A549 (cell line): ENCODE measurements around the gene CREB5. TPM values are rescaled to one million over a fixed set of nuclear protein-coding genes. Genes with fewer than 3 reads are reported as not detected.

Source experiments
- ATAC-seq, 2 experiments: fragments of 200-7000 bp in 1 of 2; fragments of >200 bp in 1 of 2; cut with Nextera tagmentation in 1 of 2; cut with Tn5 transposase in 1 of 2; 3 replicates each; pipeline versions ENCODE4 v1.8.0 to v1.9.1; 2018 to 2020; ENCODE audit warnings: mild to moderate bottlenecking in 1 of 2, moderate library complexity in 1 of 2
- CTCF ChIA-PET: fragments of 300-600 bp; sonication (Branson Sonifier 250); formaldehyde crosslinking; extraction: SDS; loops from one replicate; lab custom pipeline; 2021; ENCODE audit warnings: antibody characterized with exemption, inconsistent platforms; lab: Yijun Ruan, JAX
- POLR2A ChIA-PET: fragments of 350-600 bp; formaldehyde crosslinking; extraction: SDS; loops from one replicate; lab custom pipeline; 2021; ENCODE audit warnings: antibody characterized with exemption, inconsistent platforms; lab: Yijun Ruan, JAX
- DNase-seq, 2 experiments: peaks; one replicate each; pipeline versions ENCODE4 v3.0.0 to v3.0.0-alpha.2; 2011 to 2016; ENCODE audit warnings: low read depth in 1 of 2, low spot score in 1 of 2
- FAIRE-seq: peaks from 2 replicates; lab custom pipeline; 2011; peaks lifted over from hg19 to GRCh38; lab: Jason Lieb, UNC
- H3K27ac ChIP-seq, 2 experiments: fragments of >200 bp; sonication (Bioruptor Twin); formaldehyde crosslinking; 3 replicates each; pipeline ENCODE4 v1.5.1; 2016 to 2017
- H3K4me1 ChIP-seq: fragments of >200 bp; sonication (Bioruptor Twin); formaldehyde crosslinking; 3 replicates; pipeline ENCODE4 v1.6.1; 2016
- H3K4me2 ChIP-seq: fragments of >200 bp; sonication (Bioruptor Twin); formaldehyde crosslinking; 3 replicates; pipeline ENCODE4 v1.6.1; 2016
- H3K4me3 ChIP-seq: fragments of >200 bp; sonication (Bioruptor Twin); formaldehyde crosslinking; 3 replicates; pipeline ENCODE4 v1.5.1; 2016
- H3K9me3 ChIP-seq: fragments of >200 bp; sonication (Bioruptor Twin); formaldehyde crosslinking; 3 replicates; pipeline ENCODE4 v1.6.1; 2016
- CBX8 ChIP-seq: fragments of 200-600 bp; sonication (generic); IDR thresholded peaks from 2 replicates; pipeline ENCODE4 v1.6.1; 2016
- FOXS1 ChIP-seq: fragments of 250-450 bp; sonication (Bioruptor Pico); IDR thresholded peaks from 2 replicates; pipeline ENCODE4 v1.5.0; 2020; ENCODE audit warnings: mild to moderate bottlenecking, moderate library complexity
- HOXB13 ChIP-seq: fragments of 250-450 bp; sonication (Bioruptor Pico); IDR thresholded peaks from 2 replicates; pipeline ENCODE4 v1.5.0; 2020; ENCODE audit warnings: low read depth, mild to moderate bottlenecking, moderate library complexity
- JUN ChIP-seq, 2 experiments: fragments of >200 bp; sonication (Bioruptor Twin); formaldehyde crosslinking; IDR thresholded peaks; 2 replicates in 1 of 2; 3 replicates in 1 of 2; pipeline ENCODE4 v1.6.1; 2016 to 2017
- JUNB ChIP-seq: fragments of >200 bp; sonication (Bioruptor Twin); formaldehyde crosslinking; IDR thresholded peaks from 2 replicates; pipeline ENCODE4 v1.6.1; 2016
- MYC ChIP-seq: IDR thresholded peaks from 2 replicates; pipeline ENCODE4 v1.6.1; 2012; ENCODE audit warnings: mild to moderate bottlenecking, inconsistent platforms, low read length, improper control_type of control experiment, borderline replicate concordance
- POLR2AphosphoS2 ChIP-seq: conservative IDR thresholded peaks from 2 replicates; pipeline ENCODE4 v1.6.1; 2012; ENCODE audit warnings: low read length, improper control_type of control experiment, inconsistent platforms
- RCOR1 ChIP-seq: fragments of 150-350 bp; IDR thresholded peaks from 2 replicates; pipeline ENCODE4 v1.6.1; 2014; ENCODE audit warnings: antibody characterized with exemption, low read length, low read depth
- RFX5 ChIP-seq: fragments of 450-650 bp; IDR thresholded peaks from 2 replicates; pipeline ENCODE4 v1.7.1; 2014; ENCODE audit warnings: antibody characterized with exemption, mild to moderate bottlenecking, moderate library complexity
- ZFP36 ChIP-seq: fragments of 450-650 bp; IDR thresholded peaks from 2 replicates; pipeline ENCODE4 v1.6.1; 2014; ENCODE audit warnings: borderline replicate concordance; ENCODE audit not compliant: partially characterized antibody
- WGBS: methylation state at CpG from one replicate; pipeline ENCODE4 v1.1.6; 2017; ENCODE audit errors: missing lambda C conversion rate; 5-methylcytosine and 5-hydroxymethylcytosine counted together
- polyA plus RNA-seq, 4 experiments: library from polyadenylated mRNA; depleted of rRNA in 3 of 4; stranded (reverse); fragments of >200 nt; fragmentation: RNase III in 1 of 4; extraction: RNeasy Plus Mini Kit Qiagen cat#74134 plus additional on column Dnase treatment in 1 of 4; gene quantifications; 2 replicates in 3 of 4; 3 replicates in 1 of 4; pipeline ENCODE4 v1.2.3, GENCODE V29; 2011 to 2017
- TF ChIP-seq, protein P1 (sequence below): fragments of 200-600 bp; sonication (generic); IDR thresholded peaks from 2 replicates; pipeline ENCODE4 v1.6.1; 2016; ENCODE audit warnings: antibody characterized with exemption, mild to moderate bottlenecking, moderate library complexity

CREB5 gene
- polyA plus RNA-seq, 2 of the 4 experiments (the other 2 are of a cell fraction) = 0.61 to 1.5 TPM

DNA sequence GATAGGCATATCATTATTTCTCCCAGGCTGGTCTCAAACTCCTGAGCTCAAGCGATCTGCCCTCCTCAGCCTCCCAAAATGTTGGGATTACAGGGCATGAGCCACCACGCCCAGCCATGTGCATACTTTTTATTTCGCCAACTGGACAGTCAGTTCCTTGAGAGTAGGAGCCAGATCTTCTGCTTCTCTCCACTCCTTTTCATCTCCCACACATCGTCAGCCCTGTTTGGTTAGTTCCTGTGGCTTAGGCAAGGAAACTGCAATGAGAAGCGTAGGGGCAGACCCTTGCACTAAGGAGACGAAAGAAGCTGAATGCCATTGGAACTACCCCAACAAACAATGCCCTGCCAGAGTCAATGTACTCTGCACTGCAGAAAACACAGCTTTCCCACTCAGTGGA, 367.6 kb downstream of the CREB5 start (continued):
- TF ChIP-seq, protein P1, sequence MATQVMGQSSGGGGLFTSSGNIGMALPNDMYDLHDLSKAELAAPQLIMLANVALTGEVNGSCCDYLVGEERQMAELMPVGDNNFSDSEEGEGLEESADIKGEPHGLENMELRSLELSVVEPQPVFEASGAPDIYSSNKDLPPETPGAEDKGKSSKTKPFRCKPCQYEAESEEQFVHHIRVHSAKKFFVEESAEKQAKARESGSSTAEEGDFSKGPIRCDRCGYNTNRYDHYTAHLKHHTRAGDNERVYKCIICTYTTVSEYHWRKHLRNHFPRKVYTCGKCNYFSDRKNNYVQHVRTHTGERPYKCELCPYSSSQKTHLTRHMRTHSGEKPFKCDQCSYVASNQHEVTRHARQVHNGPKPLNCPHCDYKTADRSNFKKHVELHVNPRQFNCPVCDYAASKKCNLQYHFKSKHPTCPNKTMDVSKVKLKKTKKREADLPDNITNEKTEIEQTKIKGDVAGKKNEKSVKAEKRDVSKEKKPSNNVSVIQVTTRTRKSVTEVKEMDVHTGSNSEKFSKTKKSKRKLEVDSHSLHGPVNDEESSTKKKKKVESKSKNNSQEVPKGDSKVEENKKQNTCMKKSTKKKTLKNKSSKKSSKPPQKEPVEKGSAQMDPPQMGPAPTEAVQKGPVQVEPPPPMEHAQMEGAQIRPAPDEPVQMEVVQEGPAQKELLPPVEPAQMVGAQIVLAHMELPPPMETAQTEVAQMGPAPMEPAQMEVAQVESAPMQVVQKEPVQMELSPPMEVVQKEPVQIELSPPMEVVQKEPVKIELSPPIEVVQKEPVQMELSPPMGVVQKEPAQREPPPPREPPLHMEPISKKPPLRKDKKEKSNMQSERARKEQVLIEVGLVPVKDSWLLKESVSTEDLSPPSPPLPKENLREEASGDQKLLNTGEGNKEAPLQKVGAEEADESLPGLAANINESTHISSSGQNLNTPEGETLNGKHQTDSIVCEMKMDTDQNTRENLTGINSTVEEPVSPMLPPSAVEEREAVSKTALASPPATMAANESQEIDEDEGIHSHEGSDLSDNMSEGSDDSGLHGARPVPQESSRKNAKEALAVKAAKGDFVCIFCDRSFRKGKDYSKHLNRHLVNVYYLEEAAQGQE = no peak
- TF ChIP-seq, all 56 proteins: peak for 0

DNA sequence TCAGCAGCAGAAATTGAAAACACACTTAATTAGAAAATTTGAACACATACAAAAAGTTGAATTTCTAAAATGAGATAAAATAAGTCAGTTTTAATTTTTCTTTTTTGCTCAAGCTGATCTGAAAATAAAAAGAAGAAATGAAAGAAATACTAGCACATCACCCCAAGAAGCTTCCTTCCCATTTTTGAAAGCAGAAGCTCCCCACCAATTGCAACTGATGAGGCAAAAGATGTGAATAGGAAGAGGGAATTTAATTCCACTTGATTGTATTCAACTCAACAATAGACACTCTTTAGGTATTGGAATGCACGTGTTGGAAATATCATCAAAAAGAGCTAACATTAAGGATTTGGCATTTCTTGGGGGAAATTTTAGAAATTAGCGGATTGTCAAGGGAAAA, 370.0 kb downstream of the CREB5 start:
- 63% methylated on average over 2 of the region's 2 CpGs for WGBS
- CTCF ChIA-PET = no interaction called here
- H3K4me2 ChIP-seq = no peak overlapping the region
- TF ChIP-seq FOXS1 (CRISPR knock-in tag) (no peak), RCOR1 (no peak), CBX8 (no peak), ZFP36 (no peak)
- TF ChIP-seq, protein P1 = no peak
- TF ChIP-seq, all 56 proteins: peak for 0
- no peaks in the 10 kb centered on the region for H3K4me1 ChIP-seq
- ATAC-seq = no peak
- POLR2A ChIA-PET = no interaction called here
- H3K27ac ChIP-seq = no peak overlapping the region
- no peak for DNase-seq
- no peaks in the 10 kb centered on the region for H3K9me3 ChIP-seq
- H3K4me3 ChIP-seq = no peak overlapping the region
- FAIRE-seq = no peak

DNA sequence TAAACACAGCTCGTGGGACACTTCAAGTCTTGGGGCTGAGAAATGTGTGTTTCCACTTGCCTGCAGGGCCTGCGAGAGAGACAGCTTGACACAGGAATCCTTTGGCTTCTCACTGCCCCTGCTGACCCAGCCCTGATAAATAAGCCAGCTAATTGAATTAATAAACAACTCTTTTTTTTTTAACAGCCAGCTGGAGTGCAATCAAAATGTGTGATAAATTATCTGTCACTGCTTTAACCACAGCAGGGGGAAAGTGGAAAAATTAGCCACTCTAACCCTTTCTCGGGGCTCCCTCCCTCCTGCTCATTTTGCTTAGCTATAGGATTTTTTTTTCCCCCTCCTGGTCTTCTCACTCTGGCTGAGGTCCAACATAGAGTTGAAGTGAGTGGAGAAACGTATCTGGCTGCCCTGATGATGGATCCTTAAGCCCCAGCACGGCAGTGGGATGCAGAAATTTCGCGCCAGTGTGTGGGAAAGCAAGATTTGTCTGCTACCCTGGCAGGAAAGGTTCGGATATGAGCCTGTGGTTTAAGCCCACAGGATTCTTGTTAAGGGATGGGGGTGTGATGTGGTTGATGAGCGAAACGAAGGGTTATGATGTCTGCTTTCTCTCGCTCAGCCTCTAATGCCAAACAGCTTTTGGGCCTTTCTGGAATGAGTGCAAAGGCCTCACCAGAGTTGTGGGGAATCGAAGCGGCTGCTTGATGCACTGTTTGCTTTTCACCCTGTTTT, 372.0 kb downstream of the CREB5 start:
- ChIA-PET POLR2A (no interaction called here), CTCF (no interaction called here)
- 62% methylated on average over 13 of the region's 13 CpGs for WGBS
- Histone ChIP-seq H3K4me1 (no peaks in the 10 kb centered on the region), H3K4me3 (no peak overlapping the region), H3K9me3 (no peaks in the 10 kb centered on the region), H3K4me2 (no peak overlapping the region), H3K27ac (no peak overlapping the region)
- FAIRE-seq = no peak
- no peak for DNase-seq
- TF ChIP-seq JUN (IDR thresholded peaks at IDR 0.05) (no peak), HOXB13 (CRISPR knock-in tag) (no peak), JUNB (no peak), RFX5 (no peak), MYC (no peak), POLR2AphosphoS2 (no peak)
- ATAC-seq = no peak
